ENCODE results near the gene TOLLIP. TPM values are rescaled to one million over a fixed set of nuclear protein-coding genes. Genes with fewer than 3 reads are reported as not detected.
"Not testable (repeated sequence)": the region's sequence is repeated elsewhere in the genome, so short reads cannot be mapped to it uniquely, and the experiment has no call there.

Gene TOLLIP
- total RNA-seq, 1 donor from 2014 or later, result 139 TPM

- DNase-seq (ENCODE audit: low spot score), result no peak
Measured at GRCh38 chr11:1283091-1283511, 26.3 kb downstream of the TOLLIP start.

DNA sequence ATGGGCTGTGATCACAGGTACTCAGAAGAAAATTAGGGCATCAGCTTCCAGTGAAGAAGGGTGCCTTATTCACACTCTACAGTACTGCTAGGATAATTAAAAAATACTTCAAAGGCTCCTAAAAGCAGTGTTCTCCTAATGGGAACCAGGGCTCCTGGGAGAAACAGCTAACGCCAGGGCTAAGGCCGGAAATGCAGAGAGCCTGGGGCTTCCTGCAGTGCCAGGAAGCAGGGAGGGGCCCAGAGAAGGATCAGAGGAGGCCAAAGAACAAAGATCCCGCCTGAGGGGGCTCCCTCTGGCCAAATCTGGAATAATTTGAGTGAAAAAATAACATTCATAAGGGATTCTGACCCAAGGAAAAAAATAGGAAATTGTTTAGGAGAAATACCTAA, 27.5 kb downstream of the TOLLIP start:
- no peak for DNase-seq (ENCODE audit: low spot score)

DNA sequence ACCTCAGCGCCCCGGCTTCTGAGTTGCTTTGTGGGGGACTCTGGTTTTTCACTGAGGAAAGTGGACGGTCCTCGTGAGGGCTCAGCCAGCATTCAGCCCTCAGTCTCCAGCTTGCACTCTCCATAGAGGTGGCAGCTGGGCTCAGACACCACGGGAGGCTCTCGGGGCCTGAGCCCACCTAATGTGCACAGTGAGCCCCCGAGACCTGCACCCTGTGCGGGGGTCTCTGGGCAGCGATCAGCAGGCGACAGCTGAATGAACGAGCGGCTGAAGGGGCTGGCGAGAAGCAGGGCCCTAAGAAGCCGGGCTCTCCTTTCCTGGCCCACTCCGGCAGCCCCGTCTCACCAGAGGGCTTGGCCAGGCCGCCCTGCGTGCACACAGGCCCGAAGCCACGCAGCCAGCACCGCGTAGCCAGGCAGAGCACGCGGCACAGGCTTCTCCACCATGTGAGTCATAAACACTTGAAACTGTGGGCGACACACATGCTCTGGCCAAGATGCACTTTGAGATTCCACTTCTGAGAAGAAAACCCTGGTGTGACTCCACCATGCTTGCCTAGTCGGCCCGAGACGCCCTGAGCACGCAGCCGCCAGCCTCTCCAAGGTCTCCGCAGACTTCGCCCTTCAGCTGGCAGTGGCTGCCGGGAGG, 28.0 kb downstream of the TOLLIP start:
- no peak for DNase-seq (ENCODE audit: low spot score)

DNA sequence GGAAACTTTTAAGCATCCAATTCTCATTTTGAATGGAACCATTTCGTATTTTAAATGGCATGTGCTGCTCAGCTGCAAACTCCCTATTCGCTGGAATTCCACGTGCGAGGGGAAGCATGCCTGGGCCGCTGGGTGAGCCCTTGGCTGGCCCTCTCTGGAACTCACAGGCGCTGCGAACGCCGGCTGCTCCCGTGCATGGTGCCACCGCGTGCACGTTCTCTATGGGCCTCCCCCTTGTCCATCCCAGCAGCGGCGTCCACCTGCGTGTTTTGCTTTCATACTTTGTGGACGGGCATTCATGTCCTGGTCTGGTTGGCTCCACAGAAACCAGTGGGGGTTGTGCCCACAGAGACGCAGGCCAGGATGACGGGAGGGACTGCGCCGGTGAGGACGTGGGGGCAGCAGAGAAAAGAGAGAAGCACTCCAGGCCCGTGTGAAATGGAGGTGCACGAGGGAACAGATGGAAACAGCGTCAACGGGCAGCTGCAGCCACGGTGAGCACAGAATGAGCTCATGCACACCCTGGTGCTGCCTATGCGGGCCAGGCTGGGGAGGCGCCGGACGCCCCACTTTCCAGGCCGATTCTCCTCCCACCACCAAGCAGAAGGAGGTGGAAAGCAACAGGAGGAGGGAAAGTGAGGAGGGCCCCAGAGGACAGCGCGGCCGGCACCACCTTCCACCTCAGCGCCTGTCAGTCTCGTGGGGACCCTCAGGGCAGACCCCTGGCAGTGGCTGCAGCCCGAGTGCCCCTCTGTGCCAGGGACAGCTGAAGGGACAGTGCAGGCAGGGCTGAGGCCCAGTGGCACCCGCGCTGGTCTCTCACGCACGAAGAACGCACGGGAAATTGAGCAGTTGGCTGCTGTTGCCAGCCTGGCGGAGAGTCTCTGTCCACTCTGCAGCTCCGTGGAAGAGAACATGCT, 29.1 kb downstream of the TOLLIP start:
- DNase-seq (ENCODE audit: low spot score), result no peak

- no peak for DNase-seq (ENCODE audit: low spot score)
Measured at GRCh38 chr11:1279674-1280055, 29.8 kb downstream of the TOLLIP start.

GRCh38 chr11:1278766-1279673, 30.4 kb downstream of the TOLLIP start:
- no peak for DNase-seq (ENCODE audit: low spot score)

- DNase-seq (ENCODE audit: low spot score), result no peak
Measured at GRCh38 chr11:1277936-1278512, 31.4 kb downstream of the TOLLIP start.

DNA sequence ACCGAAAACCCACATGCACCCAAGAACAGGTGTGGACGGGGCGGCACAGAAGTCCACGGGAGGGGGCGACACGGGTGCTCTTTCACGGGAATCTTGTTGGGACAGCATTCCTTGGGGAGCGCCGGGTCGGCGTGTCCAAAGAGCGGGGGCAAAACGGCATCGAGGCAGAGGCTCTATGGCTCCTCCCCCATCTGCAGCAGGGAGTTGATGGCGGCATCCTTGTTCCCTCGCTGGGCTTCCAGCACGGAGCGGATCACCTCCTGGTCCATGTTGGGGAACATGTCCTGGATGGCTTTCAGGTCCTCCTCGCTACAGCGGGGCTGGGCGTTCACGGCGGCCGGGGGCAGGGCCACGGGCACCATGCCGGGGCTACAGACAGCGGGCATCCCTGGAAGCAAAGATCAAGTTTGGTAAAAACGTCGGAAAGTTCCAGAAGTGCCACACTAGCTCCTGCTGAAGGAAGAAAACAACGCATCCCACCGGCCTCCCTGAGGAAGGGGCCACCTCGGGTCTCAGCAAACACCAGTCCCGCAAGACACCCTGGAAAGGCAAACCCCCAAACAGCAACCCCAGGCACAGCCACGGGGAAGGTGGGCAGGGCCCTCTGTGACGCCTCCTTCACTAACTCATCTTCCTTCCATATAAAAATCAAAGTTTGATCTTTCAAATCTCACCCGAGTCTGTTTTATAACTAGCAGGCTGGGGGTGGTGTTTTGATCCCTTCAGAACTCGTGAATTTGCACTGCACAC, 32.4 kb downstream of the TOLLIP start:
- DNase-seq (ENCODE audit: low spot score), result no peak

GRCh38 chr11:1276041-1276790, 33.2 kb downstream of the TOLLIP start:
- no peak for DNase-seq (ENCODE audit: low spot score)

DNA sequence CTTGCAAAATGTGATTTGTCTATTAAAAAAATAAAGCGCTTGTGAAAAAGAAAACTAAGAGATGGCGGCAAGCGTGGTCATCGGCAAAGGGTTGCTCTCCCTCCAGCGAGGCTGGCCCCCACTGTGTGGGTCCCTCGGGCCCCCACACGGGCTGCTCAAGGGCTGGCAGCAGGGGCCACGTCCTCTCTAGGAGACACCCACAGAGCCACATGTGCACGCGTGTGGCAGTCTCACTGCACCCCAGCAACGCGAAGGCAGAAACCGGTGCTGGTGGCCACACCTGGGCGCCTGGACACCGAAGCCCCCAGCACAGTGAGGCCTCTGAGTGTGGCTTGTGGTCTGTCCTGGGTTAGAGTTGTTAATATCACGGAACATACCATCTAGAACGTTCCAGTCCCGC, 34.4 kb downstream of the TOLLIP start:
- no peak for DNase-seq (ENCODE audit: low spot score)

- no peak for DNase-seq (ENCODE audit: low spot score)
Measured at GRCh38 chr11:1274501-1274900, 34.9 kb downstream of the TOLLIP start.

DNA sequence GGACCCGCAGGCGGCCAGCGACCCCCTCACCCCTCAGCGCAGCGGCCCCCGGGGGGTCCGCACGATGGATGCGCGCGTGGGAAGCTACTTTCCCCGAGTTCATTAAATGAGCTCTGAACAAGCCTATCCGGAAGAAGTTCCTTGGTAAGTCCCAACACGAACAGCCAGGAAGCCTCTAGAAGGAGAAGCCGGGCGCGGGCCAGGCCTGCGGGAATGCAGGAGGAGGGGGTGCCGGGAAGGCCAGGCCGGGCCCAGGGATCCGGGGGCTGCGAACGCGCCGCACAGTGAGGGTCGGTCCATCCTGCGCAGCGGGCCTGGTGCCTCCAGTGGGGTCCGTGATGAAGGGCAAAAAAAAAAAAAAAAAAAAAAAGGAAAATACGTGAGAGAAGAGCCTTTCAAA, 36.9 kb downstream of the TOLLIP start:
- DNase-seq (ENCODE audit: low spot score), result no peak

DNA sequence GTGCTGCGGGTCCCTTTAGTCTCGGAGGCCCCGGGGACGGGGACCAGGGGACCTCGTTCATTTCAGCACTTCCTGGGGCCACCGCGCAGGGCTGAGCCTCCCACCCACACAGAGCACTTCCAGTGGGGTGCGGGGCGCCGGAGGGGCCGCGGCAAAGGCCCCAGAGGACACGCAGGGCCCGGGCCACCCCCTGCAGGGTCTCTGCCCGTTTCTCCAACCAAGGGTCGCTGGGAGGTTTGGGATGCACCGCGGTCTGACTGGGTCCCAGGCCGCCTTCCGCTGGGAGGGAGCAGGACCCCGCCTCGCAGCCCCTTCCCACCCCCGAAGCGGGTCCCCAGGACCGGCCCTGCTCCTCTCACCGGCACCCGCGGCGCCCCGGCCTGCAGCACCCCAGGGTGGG, 37.5 kb downstream of the TOLLIP start:
- DNase-seq (ENCODE audit: low spot score), result no peak

- no peak for DNase-seq (ENCODE audit: low spot score)
Measured at GRCh38 chr11:1271406-1271805, 38.0 kb downstream of the TOLLIP start.

DNA sequence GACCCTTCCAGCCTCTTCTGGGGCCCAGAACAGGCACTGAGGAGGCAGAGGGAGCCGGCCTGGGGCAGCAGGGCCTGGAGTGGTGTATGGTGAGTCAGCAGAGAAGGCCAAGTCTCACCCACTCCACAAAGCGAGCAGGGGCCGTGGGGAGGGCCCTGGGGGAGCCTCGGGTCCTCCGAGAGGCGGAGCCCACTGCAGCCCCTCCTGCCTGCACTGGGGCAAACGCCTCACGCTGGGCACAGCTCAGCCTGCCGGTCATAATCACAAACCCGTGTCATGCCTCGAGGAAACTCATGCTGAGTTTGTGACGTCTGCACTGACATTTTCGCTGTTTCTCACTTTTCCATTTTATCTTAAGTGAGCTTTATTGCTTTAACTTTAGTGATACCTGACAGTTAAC, 38.4 kb downstream of the TOLLIP start:
- DNase-seq (ENCODE audit: low spot score), result no peak

GRCh38 chr11:1270476-1270875, 39.0 kb downstream of the TOLLIP start:
- DNase-seq (ENCODE audit: low spot score), result no peak

DNA sequence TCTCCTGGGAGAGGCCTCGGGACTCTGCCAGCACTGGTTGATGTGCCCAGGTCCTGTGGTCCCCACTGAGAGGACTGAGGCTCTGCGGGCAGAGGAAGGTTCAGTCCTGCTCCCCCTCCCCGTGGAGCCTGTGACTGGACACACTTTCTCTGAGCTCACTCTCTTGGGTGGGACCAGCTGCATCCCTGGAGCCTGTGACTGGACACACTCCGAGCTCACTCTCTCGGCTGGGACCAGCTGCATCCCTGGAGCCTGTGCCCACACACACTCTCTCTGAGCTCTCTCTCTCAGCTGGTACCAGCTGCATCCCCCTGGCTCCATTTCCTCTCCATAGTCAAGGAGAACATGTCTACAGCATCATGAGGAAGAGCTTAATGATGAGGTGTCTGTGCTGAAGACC, 39.5 kb downstream of the TOLLIP start:
- DNase-seq (ENCODE audit: low spot score), result no peak

DNA sequence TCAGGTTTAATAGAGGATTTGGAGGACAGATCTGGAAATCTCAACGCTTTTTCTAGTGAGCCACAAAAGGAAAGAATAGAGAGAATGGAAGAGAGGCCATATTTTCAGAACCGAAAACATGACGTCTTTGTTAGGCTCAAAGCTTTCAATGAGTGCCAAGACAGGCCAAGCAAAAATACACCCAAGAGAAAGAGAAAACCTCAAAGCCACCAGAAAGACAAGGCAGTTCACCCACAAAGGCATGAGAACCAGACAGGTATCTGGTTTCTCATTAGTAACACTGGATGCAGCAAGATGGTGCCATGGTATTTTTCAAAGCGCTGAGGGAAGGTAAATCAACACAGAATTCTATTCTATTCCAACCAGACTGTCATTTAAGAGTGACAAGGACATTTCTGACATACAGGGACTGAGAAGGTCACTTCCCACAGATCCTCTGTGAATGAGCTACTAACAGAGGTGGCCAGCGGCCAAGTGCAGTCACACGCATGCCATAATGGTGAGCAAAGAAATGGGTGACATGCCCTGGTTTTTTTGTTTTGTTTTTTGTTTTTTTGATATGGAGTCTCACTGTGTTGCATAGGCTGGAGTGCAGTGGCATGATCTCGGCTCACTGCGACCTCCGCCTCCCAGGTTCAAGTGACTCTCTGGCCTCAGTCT, 41.9 kb downstream of the TOLLIP start:
- DNase-seq (ENCODE audit: low spot score), result no peak

- DNase-seq (ENCODE audit: low spot score), result not testable (repeated sequence)
Measured at GRCh38 chr11:1266976-1267375, 42.5 kb downstream of the TOLLIP start.

GRCh38 chr11:1265480-1265879, 44.0 kb downstream of the TOLLIP start:
- not testable (repeated sequence) for DNase-seq (ENCODE audit: low spot score)
